Calu3 (cell line): ENCODE results near the gene NTRK2. TPM values are rescaled to one million over a fixed set of nuclear protein-coding genes. Genes with fewer than 3 reads are reported as not detected.

ENCODE experiments used
- BruUV-seq: library from RNA; stranded (reverse); fragments of 400-500 nt; replicated peaks from 2 replicates; lab custom pipeline; 2021; lab: Mats Ljungman, UMichigan
- CTCF ChIA-PET: fragments of 300-600 bp; sonication (Branson Sonifier 250); formaldehyde crosslinking; loops from one replicate; lab custom pipeline; 2022; ENCODE audit warnings: antibody characterized with exemption; lab: Charles Lee
- DNase-seq: peaks from one replicate; pipeline ENCODE4 v3.0.0; 2022
- H3K27ac Mint-ChIP-seq: one replicate; pipeline ENCODE4 v1.8.0; 2022; ENCODE audit warnings: mixed read lengths; ENCODE audit not compliant: unreplicated experiment
- H3K27me3 Mint-ChIP-seq: one replicate; pipeline ENCODE4 v1.8.0; 2022; ENCODE audit warnings: mixed read lengths; ENCODE audit not compliant: unreplicated experiment
- H3K36me3 Mint-ChIP-seq: one replicate; pipeline ENCODE4 v1.8.0; 2022; ENCODE audit warnings: mild to moderate bottlenecking, moderate library complexity, mixed read lengths; ENCODE audit not compliant: insufficient read depth, unreplicated experiment
- H3K4me1 Mint-ChIP-seq: one replicate; pipeline ENCODE4 v1.8.0; 2022; ENCODE audit warnings: mild to moderate bottlenecking, low read depth, mixed read lengths; ENCODE audit not compliant: unreplicated experiment
- H3K4me3 Mint-ChIP-seq: one replicate; pipeline ENCODE4 v1.8.0; 2022; ENCODE audit warnings: mild to moderate bottlenecking, low read depth, moderate library complexity, mixed read lengths; ENCODE audit not compliant: unreplicated experiment
- H3K9me3 Mint-ChIP-seq: one replicate; pipeline ENCODE4 v1.8.0; 2022; ENCODE audit warnings: low read depth, mixed read lengths; ENCODE audit not compliant: unreplicated experiment
- intact Hi-C: fragments of 100-400 bp; cut with micrococcal nuclease; formaldehyde crosslinking; loops from one replicate; pipeline ENCODE4 v1.10.0; 2022; ENCODE audit not compliant: unreplicated experiment
- total RNA-seq: library from RNA; stranded (reverse); gene quantifications from 2 replicates; pipeline ENCODE4 v1.2.3, GENCODE V29; 2022
- TF ChIP-seq, protein P1 (sequence below): fragments of 200-600 bp; IDR thresholded peaks from one replicate; pipeline ENCODE4 v1.8.0; 2022; ENCODE audit warnings: antibody characterized with exemption; ENCODE audit not compliant: unreplicated experiment

NTRK2 gene
- total RNA-seq, 1 experiment from 2014 or later = 2.1 TPM

DNA sequence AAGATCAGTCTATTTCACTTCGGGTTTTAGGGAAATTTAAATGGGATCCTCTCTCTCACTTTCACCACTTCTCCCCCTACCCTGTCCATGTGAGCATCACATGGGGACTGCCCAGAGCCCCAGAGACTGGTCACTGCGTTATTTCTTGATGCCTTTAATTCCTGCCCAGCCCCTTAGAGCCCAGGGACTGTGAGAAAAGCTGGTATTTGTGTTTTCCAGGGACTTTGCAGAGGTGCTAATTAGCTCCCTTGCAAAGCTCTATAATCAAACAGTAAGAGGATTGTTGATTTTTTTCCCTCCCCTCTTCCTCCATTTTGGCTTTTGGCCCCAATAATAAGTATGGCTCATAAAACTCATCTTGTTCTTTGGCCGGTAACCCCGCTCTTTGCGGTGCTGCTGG is 35.6 kb downstream of the NTRK2 start:
- Mint-ChIP-seq H3K4me3 (no peak overlapping the region), H3K36me3 (peaks cover 5% of the 10 kb centered on the region), H3K4me1 (peaks cover 19% of the 10 kb centered on the region), H3K27me3 (no peaks in the 10 kb centered on the region), H3K27ac (no peak overlapping the region), H3K9me3 (no peaks in the 10 kb centered on the region)
- CTCF ChIA-PET = no interaction called here
- intact Hi-C loops = no loop called here
- no TSS peak for BruUV-seq
- DNase-seq = no peak
- TF ChIP-seq, protein P1, sequence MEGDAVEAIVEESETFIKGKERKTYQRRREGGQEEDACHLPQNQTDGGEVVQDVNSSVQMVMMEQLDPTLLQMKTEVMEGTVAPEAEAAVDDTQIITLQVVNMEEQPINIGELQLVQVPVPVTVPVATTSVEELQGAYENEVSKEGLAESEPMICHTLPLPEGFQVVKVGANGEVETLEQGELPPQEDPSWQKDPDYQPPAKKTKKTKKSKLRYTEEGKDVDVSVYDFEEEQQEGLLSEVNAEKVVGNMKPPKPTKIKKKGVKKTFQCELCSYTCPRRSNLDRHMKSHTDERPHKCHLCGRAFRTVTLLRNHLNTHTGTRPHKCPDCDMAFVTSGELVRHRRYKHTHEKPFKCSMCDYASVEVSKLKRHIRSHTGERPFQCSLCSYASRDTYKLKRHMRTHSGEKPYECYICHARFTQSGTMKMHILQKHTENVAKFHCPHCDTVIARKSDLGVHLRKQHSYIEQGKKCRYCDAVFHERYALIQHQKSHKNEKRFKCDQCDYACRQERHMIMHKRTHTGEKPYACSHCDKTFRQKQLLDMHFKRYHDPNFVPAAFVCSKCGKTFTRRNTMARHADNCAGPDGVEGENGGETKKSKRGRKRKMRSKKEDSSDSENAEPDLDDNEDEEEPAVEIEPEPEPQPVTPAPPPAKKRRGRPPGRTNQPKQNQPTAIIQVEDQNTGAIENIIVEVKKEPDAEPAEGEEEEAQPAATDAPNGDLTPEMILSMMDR = no peak

DNA sequence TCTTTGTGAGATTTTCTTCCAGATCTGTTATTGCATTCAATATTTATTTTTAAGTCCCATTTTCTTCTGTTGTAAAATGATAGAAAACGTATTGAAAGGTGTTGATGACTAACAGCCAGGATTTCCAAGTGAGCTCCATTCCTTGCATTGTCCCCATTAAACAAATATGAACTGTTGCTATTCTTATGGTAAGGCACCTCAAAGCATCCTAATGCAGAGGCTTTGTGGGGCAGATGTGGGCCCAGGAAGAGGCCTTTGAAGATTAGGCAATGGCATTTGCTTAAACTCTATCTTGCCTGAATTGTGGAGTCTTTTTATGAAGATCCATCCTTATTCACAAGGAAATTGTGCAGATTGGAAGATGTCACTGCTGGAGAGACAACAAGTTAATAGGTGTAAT is 38.9 kb downstream of the NTRK2 start:
- TF ChIP-seq, protein P1 = no peak
- Mint-ChIP-seq H3K36me3 (peaks cover 20% of the 10 kb centered on the region), H3K27me3 (no peaks in the 10 kb centered on the region), H3K27ac (peak overlapping the region; percentile 83), H3K9me3 (no peaks in the 10 kb centered on the region), H3K4me3 (no peak overlapping the region), H3K4me1 (peaks cover 47% of the 10 kb centered on the region)
- no TSS peak for BruUV-seq
- CTCF ChIA-PET = no interaction called here
- DNase-seq = no peak
- intact Hi-C loops = no loop called here

DNA sequence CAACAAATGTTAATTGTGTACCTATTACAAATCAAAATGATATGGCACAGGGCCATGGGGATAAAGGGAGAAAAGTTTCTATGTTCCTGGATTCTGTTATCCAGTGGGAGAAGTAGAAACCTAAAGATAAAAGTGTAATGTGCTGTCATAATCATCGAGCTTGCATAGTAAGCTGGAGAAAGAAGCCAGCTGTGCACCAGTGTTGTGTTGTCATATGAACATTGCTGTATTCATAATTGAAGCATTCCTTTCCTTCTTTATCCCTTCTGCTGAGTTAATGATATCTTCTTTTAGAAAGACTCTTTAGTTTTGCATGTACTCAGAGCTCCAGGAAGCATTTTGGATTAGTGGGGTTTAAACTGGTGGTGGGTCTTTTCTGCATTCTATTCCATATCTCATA is 39.5 kb downstream of the NTRK2 start:
- CTCF ChIA-PET = interaction anchor here (0.7 to 1.8 kb wide), 2 partner anchors 11 to 424 kb away, joined by 3 to 7 read pairs; no protein-coding TSS in a partner anchor
- BruUV-seq = no TSS peak
- DNase-seq = no peak
- peaks cover 53% of the 10 kb centered on the region for H3K4me1 Mint-ChIP-seq
- peaks cover 20% of the 10 kb centered on the region for H3K36me3 Mint-ChIP-seq
- TF ChIP-seq, protein P1 = no peak
- H3K4me3 Mint-ChIP-seq = no peak overlapping the region
- H3K9me3 Mint-ChIP-seq = no peaks in the 10 kb centered on the region
- intact Hi-C loops = no loop called here
- peak overlapping the region; percentile 84 for H3K27ac Mint-ChIP-seq
- H3K27me3 Mint-ChIP-seq = no peaks in the 10 kb centered on the region

DNA sequence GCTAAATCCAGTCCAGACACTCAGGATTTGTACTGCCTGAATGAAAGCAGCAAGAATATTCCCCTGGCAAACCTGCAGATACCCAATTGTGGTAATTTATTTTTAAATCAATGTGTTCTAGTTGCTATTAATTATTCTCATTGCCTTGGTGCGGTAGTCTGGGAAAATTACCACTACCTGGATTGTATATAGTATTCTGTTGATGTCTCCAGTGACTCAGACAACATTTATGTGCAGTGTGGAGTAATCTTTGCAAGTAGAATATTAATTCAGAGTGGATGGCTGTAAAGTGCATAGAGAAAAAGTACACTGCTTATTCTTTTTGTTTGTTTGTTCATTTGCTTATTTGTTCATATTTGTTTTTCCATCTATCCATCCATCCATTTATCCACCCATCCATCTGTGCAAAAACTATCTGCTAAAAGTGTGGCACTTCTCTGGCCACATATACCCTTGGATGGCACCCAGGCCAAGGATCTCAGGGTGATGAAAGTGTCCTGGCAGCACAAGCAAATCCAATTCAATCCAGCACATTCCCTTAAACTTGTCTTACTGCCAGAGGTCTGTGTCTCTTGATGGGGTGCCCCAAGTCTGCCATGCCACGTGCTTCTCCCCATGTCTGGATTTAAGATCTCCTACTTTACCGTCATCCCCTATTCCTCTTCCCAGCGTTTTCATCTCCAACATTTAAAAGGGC is 41.3 kb downstream of the NTRK2 start:
- TF ChIP-seq, protein P1 = no peak
- no peaks in the 10 kb centered on the region for H3K27me3 Mint-ChIP-seq
- no TSS peak for BruUV-seq
- peak overlapping the region; percentile 56 for H3K4me3 Mint-ChIP-seq
- DNase-seq = no peak
- intact Hi-C loops = loop anchor here (5.0 kb wide), 2 partner anchors 46 to 71 kb away; no protein-coding TSS in a partner anchor
- peak overlapping the region; percentile 84 for H3K27ac Mint-ChIP-seq
- peaks cover 54% of the 10 kb centered on the region for H3K4me1 Mint-ChIP-seq
- CTCF ChIA-PET = interaction anchor here (0.8 to 1.8 kb wide), 3 partner anchors 13 to 638 kb away, joined by 3 to 7 read pairs (median 4); no protein-coding TSS in a partner anchor
- H3K9me3 Mint-ChIP-seq = no peaks in the 10 kb centered on the region
- H3K36me3 Mint-ChIP-seq = peaks cover 20% of the 10 kb centered on the region
